ENCODE data around the gene VEPH1. TPM values are rescaled to one million over a fixed set of nuclear protein-coding genes. Genes with fewer than 3 reads are reported as not detected.

The VEPH1 gene
- total RNA-seq, 1 experiment from 2014 or later, result 2.4 TPM

DNA sequence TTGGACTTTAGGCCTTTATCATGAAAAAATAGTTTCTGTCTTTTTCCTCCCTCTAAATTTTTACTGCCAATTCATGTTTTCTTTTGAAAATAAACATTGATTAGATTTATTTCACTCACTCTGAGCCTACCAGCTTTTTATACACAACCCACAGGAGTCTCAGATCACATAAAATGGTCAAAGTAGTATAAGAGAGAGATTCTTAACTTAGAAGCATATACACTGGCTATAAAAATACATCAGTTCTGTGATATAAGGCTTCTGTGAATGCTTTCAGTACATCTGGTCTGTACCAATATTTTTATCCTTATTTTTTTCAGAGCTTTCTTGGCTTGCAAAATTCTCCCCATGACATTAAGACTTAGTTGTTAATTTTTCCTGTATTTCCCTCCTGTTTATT lies 183.5 kb downstream of the VEPH1 start:
- no peaks in the 10 kb centered on the region for H3K9me3 Mint-ChIP-seq (ENCODE audit: unreplicated experiment)
- TF ChIP-seq, protein P1, sequence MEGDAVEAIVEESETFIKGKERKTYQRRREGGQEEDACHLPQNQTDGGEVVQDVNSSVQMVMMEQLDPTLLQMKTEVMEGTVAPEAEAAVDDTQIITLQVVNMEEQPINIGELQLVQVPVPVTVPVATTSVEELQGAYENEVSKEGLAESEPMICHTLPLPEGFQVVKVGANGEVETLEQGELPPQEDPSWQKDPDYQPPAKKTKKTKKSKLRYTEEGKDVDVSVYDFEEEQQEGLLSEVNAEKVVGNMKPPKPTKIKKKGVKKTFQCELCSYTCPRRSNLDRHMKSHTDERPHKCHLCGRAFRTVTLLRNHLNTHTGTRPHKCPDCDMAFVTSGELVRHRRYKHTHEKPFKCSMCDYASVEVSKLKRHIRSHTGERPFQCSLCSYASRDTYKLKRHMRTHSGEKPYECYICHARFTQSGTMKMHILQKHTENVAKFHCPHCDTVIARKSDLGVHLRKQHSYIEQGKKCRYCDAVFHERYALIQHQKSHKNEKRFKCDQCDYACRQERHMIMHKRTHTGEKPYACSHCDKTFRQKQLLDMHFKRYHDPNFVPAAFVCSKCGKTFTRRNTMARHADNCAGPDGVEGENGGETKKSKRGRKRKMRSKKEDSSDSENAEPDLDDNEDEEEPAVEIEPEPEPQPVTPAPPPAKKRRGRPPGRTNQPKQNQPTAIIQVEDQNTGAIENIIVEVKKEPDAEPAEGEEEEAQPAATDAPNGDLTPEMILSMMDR (IDR thresholded peaks at IDR 0.05; ENCODE audit: unreplicated experiment), result no peak
- POLR2A ChIA-PET, result no interaction called here
- H3K36me3 Mint-ChIP-seq (ENCODE audit: insufficient read depth, unreplicated experiment), result no peaks in the 10 kb centered on the region
- intact Hi-C loops (cut with micrococcal nuclease), result no loop called here
- peaks cover 7% of the 10 kb centered on the region for H3K4me1 Mint-ChIP-seq (ENCODE audit: insufficient read depth, unreplicated experiment)
- no peaks in the 10 kb centered on the region for H3K27me3 Mint-ChIP-seq (ENCODE audit: insufficient read depth, unreplicated experiment)
- H3K27ac Mint-ChIP-seq (ENCODE audit: low read depth, unreplicated experiment), result no peak overlapping the region
- H3K4me3 Mint-ChIP-seq (ENCODE audit: unreplicated experiment), result no peak overlapping the region
- DNase-seq (ENCODE audit: unreplicated experiment), result no peak
- BruUV-seq (replicated peaks), result no TSS peak
- CTCF ChIA-PET, result interaction anchor here (0.7 kb wide), 1 partner anchor 517 kb away, joined by 3 read pairs; no protein-coding TSS in a partner anchor

DNA sequence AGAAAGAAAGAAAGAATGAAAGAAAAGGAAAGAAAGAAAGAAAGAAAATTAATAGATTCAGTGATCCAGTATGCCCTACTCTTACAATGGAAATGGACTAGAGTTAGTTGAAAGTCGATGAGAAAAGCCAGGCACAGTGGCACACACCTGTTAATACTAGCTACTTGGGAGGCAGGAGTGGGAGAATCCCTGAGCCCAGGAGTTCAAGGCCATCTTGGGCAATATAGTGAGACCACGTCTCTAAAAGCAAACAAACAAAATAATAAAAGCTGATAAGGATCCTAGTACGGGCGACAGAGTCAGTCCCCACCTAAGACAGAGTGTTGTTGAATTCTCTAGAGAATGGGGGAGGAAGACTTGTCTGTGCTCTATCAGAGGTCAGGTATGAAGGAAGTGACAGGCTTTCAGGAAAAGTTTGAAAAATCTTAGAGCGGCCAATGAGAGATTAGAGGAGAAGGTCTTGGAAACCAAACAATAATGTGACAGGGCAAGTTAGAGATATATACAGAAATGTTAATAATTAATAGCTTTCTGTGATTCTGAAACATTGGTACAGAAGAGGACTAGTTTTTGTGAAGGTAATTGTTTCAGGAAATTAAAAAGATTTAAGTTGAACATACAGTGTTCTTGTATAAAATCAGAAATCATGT lies 184.5 kb downstream of the VEPH1 start:
- ChIA-PET POLR2A (no interaction called here), CTCF (no interaction called here)
- H3K36me3 Mint-ChIP-seq (ENCODE audit: insufficient read depth, unreplicated experiment), result no peaks in the 10 kb centered on the region
- no peak for DNase-seq (ENCODE audit: unreplicated experiment)
- no peaks in the 10 kb centered on the region for H3K9me3 Mint-ChIP-seq (ENCODE audit: unreplicated experiment)
- no peak overlapping the region for H3K27ac Mint-ChIP-seq (ENCODE audit: low read depth, unreplicated experiment)
- no TSS peak for BruUV-seq (replicated peaks)
- TF ChIP-seq, protein P1 (IDR thresholded peaks at IDR 0.05; ENCODE audit: unreplicated experiment), result no peak
- no peaks in the 10 kb centered on the region for H3K27me3 Mint-ChIP-seq (ENCODE audit: insufficient read depth, unreplicated experiment)
- no peak overlapping the region for H3K4me3 Mint-ChIP-seq (ENCODE audit: unreplicated experiment)
- intact Hi-C loops (cut with micrococcal nuclease), result no loop called here
- peaks cover 7% of the 10 kb centered on the region for H3K4me1 Mint-ChIP-seq (ENCODE audit: insufficient read depth, unreplicated experiment)

DNA sequence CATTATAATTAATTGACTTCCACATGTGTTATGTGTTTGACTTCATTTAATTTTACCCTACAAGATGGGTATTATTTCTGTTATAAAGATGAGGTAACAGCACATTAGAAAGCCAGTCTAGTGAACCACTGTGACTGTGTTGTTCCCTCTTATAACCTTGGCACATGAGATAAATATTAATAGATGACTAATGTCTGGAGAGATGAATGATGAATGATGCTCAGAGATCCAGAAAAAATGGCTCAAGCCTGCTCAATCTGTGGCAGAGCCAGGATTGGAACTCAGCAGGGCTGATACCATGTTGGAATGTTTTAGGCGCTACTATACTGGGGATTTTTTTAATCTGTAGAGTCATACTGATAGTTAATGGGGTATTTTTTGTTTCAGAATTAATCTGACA lies 185.3 kb downstream of the VEPH1 start:
- no TSS peak for BruUV-seq (replicated peaks)
- Mint-ChIP-seq H3K27me3 (ENCODE audit: insufficient read depth, unreplicated experiment) (no peaks in the 10 kb centered on the region), H3K9me3 (ENCODE audit: unreplicated experiment) (no peaks in the 10 kb centered on the region), H3K4me3 (ENCODE audit: unreplicated experiment) (no peak overlapping the region), H3K36me3 (ENCODE audit: insufficient read depth, unreplicated experiment) (no peaks in the 10 kb centered on the region), H3K4me1 (ENCODE audit: insufficient read depth, unreplicated experiment) (peaks cover 7% of the 10 kb centered on the region), H3K27ac (ENCODE audit: low read depth, unreplicated experiment) (no peak overlapping the region)
- ChIA-PET CTCF (no interaction called here), POLR2A (no interaction called here)
- DNase-seq (ENCODE audit: unreplicated experiment), result no peak
- TF ChIP-seq, protein P1 (IDR thresholded peaks at IDR 0.05; ENCODE audit: unreplicated experiment), result no peak
- intact Hi-C loops (cut with micrococcal nuclease), result no loop called here

DNA sequence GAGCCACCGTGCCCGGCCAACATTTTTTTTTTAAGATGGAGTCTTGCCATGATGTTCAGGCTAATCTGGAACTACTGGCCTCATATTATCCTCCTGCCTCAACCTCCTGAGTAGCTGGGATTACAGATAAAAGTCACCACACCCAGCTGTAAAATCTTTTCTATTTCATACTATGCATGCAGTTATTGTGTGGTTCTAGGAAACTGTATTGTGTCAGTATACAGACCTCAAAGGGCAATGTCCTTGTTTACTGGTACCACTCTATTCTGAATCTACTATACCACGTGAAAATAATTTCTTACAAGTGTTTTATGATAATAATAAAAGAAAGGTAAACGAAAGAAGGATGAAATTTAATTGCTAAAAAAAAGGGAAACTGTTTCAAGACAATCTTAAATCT lies 190.0 kb downstream of the VEPH1 start:
- no peaks in the 10 kb centered on the region for H3K27me3 Mint-ChIP-seq (ENCODE audit: insufficient read depth, unreplicated experiment)
- POLR2A ChIA-PET, result interaction anchor here (0.6 kb wide), 1 partner anchor 108 kb away, joined by 3 read pairs; no protein-coding TSS in a partner anchor
- no peak for DNase-seq (ENCODE audit: unreplicated experiment)
- CTCF ChIA-PET, result interaction anchor here (0.6 kb wide), 1 partner anchor 1173 kb away, joined by 3 read pairs; no protein-coding TSS in a partner anchor
- peaks cover 6% of the 10 kb centered on the region for H3K36me3 Mint-ChIP-seq (ENCODE audit: insufficient read depth, unreplicated experiment)
- peaks cover 15% of the 10 kb centered on the region for H3K4me1 Mint-ChIP-seq (ENCODE audit: insufficient read depth, unreplicated experiment)
- TF ChIP-seq, protein P1 (IDR thresholded peaks at IDR 0.05; ENCODE audit: unreplicated experiment), result no peak
- BruUV-seq (replicated peaks), result no TSS peak
- no peak overlapping the region for H3K4me3 Mint-ChIP-seq (ENCODE audit: unreplicated experiment)
- intact Hi-C loops (cut with micrococcal nuclease), result no loop called here
- H3K27ac Mint-ChIP-seq (ENCODE audit: low read depth, unreplicated experiment), result no peak overlapping the region
- H3K9me3 Mint-ChIP-seq (ENCODE audit: unreplicated experiment), result no peaks in the 10 kb centered on the region
